EH (cell line): ENCODE data around the gene GALR1.
"Not testable (repeated sequence)": the region's sequence is repeated elsewhere in the genome, so short reads cannot be mapped to it uniquely, and the experiment has no call there.

Experiments used
- DNase-seq: peaks from one replicate; pipeline ENCODE4 v3.0.0-alpha.2; 2015; ENCODE audit warnings: low read depth

Gene GALR1, protein sequence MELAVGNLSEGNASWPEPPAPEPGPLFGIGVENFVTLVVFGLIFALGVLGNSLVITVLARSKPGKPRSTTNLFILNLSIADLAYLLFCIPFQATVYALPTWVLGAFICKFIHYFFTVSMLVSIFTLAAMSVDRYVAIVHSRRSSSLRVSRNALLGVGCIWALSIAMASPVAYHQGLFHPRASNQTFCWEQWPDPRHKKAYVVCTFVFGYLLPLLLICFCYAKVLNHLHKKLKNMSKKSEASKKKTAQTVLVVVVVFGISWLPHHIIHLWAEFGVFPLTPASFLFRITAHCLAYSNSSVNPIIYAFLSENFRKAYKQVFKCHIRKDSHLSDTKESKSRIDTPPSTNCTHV

DNA sequence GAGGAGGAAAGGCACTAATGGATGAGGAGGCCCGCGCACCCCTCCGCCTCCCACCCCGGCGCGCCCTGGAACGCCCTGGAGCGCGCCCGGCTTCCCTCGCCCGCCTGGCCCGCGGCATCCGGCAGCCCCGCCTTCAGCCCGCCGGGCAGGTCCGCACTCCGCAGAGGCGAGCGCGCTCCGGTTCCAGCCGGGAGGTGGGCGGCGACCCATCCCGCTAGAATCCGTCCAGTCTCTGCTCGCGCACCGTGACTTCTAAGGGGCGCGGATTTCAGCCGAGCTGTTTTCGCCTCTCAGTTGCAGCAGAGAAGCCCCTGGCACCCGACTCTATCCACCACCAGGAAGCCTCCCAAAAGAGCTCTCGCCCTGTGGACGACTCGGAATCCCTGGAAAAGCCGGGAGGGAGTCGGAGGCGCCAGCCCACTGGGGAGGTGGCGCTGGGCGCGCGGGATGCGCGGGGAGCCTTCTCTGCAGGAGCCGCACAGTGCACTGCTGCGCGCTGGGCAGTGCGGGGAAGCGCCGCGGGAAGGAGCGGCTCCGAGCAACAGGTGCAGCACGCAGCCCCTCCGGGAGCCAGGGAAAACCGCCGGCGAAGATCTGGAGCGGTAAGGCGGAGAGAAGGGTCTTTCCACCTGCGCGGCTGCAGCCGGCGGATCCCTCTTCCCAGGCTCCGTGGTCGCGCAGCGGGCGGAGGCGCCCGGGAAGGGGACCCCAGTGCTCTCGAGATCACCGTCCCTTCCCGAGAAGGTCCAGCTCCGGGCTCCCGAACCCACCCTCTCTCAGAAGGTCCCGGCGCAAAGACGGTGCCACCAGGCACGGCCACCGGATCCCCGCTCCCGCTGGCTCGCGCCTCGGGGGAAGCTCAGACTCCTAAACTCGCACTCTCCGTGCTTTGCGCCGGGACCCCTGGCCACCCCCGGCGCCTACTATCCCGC, at the start of gene GALR1:
GALR1 (plus strand) TSS at position 280 of the 932 bp plus-strand sequence. CDS start 701 bp downstream, outside the sequence.
- no peak for DNase-seq

- no peak for DNase-seq
Observed at GRCh38 chr18:77201506-77201905, 48.1 kb upstream of the GALR1 start.

GRCh38 chr18:77202329-77202728, 47.3 kb upstream of the GALR1 start:
- DNase-seq, result no peak

DNA sequence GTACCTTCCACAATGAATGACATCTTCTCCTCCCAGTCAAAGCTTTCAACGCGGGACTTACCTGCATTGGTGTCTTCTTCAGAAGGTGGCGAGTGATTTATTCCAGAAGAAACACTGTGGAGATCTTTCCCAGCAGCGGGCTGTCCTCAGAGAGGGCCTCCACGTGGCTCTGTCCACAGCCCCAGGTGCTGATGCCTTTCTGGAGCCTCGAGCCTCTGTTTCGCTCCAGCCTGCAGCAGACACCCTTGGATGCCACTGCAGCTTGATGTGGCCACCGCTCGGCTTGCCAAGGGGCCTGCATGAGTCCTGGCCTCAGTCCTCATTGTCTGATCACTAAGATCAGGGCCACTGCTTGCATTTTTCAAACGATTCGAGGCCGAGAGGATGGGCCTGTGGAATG, 46.6 kb upstream of the GALR1 start:
- DNase-seq, result peak; percentile 25

DNA sequence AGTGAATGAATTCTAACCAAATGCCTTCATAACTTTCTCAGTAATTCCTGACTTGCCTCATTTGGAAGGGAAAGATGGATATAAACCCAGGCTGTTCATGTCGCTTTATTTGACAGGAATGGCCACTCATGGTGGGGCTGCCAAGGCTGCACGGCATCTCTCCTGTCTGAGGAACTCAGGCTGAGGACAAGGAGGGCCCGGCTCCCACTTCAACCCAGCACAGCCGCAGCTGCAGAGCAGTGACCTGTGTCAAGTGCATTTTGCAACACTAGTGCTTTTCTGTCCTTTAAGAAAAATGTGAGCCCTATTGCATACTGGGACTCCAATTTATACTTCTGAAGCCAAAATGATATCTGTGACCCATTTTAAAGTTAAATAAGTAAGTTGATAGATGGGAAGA, 45.8 kb upstream of the GALR1 start:
- no peak for DNase-seq

DNA sequence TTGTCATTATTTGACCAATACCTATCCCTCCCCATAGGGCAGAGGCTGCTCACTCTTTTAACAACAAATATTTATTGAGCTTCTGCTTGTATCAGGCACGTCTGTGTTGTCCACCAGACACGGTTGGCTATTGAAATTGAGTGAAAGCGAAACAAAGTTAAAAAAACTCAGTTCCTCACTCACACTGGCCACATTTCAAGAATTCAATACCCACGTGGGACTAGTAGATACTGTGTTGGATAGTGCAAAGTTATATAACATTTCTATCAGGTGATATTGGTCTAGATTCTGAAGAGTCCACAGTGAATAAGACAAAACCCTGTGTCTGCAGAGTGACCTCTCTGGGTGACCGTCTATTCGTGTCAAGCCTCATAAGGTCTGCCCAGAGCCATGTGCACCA, 43.9 kb upstream of the GALR1 start:
- DNase-seq, result no peak

- peak; percentile 50 for DNase-seq
Observed at GRCh38 chr18:77206676-77207374, 42.8 kb upstream of the GALR1 start.

- peak; percentile 69 for DNase-seq
Observed at GRCh38 chr18:77207540-77207939, 42.1 kb upstream of the GALR1 start.

DNA sequence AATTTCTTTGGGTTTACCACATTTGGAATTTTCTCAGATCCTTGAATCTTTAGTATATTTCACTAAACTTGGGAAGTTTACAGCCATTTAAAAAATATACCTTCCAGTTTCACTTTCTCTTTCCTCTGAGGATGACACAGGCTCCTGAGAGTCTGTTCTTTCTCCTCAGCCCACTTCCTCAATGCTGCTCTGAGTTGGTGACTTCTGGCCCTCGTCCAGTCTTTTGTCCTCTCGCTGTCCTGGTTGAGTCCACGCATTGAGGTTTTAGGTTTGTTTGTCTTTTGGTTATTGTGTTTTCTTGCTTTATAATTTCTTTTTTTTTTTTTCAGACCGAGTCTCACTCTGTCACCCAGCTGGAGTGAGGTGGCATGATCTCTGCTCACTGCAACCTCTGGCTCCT, 40.7 kb upstream of the GALR1 start:
- peak; percentile 47 for DNase-seq

DNA sequence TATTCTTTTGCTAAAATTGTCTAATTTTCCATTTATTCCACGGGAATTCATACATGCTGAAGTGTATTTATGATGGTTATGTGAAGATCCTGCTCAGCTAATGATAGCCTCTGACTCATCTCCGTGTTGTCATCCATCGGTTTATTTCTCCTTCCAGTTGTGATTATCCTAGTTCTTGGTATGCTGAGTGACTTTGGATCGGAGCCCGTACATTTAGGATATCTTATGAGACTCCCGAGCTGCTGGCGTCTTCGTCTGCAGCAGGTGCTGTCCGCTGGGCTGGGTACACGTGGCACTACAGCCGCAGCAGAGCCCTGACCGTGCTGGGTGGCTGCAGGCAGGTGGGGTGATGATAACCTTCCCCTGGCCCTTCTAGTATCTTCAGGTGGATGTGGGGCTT, 40.1 kb upstream of the GALR1 start:
- peak; percentile 50 for DNase-seq

- DNase-seq, result no peak
Observed at GRCh38 chr18:77210249-77210648, 39.4 kb upstream of the GALR1 start.

- no peak for DNase-seq
Observed at GRCh38 chr18:77218642-77219041, 31.0 kb upstream of the GALR1 start.

- no peak for DNase-seq
Observed at GRCh38 chr18:77220726-77221125, 28.9 kb upstream of the GALR1 start.

DNA sequence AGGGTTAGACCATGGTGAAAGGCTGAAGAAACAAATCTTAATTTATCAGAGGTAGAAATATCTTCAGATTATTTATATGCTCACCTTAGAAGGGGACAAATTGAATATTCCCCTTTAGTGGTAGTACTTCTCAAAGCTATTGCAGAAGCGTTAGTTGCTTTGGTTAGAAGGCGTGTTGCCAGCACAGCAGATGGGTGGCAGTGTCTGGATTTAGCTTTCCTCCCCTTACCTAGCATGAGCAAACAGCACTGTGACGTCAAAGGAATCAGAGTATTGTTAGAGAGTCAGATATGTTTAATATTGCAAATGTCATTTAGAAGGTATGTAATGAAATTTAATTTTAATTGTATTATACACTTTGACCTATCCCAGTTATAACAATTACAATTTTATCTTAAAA, 27.2 kb upstream of the GALR1 start:
- no peak for DNase-seq

DNA sequence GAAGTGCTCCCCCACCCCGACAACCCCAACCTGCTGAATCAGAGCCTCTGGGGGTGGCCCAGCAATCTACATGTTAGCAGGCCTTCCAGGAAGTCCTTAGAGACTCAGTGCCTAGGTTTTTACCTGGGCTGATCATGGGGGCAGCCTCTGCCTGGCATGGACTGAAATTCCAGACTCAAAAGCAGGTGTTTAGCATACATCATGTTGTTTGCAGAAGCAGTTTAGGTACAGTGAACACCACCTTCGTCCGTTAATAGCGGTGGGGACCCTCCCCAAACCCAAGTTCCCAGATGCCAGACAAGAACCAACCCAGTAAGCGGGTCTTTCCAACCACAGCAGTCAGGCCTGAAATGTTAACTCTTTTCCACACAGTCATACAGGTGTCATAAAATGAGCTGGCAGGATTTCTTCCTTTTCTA, 26.4 kb upstream of the GALR1 start:
- no peak for DNase-seq

- peak; percentile 46 for DNase-seq
Observed at GRCh38 chr18:77223653-77224052, 26.0 kb upstream of the GALR1 start.

GRCh38 chr18:77230645-77231044, 19.0 kb upstream of the GALR1 start:
- no peak for DNase-seq

- DNase-seq, result no peak
Observed at GRCh38 chr18:77234504-77235365, 14.9 kb upstream of the GALR1 start.

- DNase-seq, result not testable (repeated sequence)
Observed at GRCh38 chr18:77239285-77239684, 10.4 kb upstream of the GALR1 start.

DNA sequence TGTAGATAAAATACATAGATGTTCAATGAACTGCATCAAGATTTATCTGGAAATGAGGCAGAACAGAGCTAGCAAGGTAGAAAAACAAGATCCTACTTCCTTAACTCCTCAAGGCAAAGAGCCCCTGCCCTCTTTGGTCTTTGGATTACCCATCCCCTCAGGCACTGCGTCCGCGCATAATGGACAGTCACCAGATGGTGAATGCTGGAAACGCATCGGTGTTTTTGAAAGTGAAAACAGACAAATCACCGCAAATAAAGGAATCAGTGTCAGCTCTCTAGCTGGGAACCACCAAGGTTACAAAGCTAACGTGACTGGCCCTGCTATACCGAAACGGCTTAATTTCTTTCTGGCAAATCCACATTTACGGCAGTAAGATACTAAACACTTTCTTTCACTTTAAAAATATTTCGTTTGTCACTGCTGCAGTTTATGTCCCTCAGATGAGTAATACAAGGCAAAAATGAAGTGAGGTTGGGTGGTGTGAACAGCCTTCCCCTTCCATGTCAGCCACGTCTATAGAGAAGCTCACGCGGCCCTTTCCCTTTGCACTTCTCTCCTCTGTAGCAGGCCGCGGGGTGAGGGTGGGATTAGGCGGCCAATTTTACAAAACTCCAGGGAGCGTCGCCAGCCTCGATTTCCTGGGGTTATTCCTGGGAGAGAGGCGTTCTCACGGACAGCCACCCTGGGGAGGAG, 627 bp upstream of the GALR1 start:
- no peak for DNase-seq

- DNase-seq, result no peak
Observed at GRCh38 chr18:77250501-77250925, 865 bp downstream of the GALR1 start.
